ENCODE results near the gene GUCA1A.

DNA sequence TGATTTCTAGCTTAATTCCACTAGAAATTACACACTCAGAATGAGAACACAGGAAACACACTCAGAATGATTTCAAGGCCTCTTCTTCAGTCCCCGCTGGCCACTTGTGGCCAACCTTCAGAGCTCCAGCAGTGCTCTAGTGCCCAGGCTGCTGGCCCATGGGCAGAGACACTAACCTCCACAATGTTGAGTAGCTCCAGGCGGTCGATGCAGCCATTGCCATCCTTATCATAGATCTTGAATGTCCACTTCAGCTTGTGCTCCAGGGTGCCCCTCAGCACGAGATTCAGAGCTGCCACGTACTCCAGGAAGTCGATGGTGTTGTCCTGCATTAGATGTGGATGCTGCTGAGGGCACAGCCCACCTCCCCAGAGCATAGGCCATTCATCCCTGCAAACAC is 15.2 kb downstream of the GUCA1A start:
- TF ChIP-seq, protein P1, sequence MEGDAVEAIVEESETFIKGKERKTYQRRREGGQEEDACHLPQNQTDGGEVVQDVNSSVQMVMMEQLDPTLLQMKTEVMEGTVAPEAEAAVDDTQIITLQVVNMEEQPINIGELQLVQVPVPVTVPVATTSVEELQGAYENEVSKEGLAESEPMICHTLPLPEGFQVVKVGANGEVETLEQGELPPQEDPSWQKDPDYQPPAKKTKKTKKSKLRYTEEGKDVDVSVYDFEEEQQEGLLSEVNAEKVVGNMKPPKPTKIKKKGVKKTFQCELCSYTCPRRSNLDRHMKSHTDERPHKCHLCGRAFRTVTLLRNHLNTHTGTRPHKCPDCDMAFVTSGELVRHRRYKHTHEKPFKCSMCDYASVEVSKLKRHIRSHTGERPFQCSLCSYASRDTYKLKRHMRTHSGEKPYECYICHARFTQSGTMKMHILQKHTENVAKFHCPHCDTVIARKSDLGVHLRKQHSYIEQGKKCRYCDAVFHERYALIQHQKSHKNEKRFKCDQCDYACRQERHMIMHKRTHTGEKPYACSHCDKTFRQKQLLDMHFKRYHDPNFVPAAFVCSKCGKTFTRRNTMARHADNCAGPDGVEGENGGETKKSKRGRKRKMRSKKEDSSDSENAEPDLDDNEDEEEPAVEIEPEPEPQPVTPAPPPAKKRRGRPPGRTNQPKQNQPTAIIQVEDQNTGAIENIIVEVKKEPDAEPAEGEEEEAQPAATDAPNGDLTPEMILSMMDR (IDR thresholded peaks at IDR 0.05) = no peak
- no peak for TF ChIP-seq POLR2AphosphoS5 (IDR thresholded peaks at IDR 0.05; ENCODE audit: low read depth, low read length)

Measured in Panc1 (cell line).